Suppressor macrophage treated with lipopolysaccharide for 4 hours (primary cell): ENCODE measurements around the gene COL5A1.
"Not testable (repeated sequence)": the region's sequence is repeated elsewhere in the genome, so short reads cannot be mapped to it uniquely, and the experiment has no call there.

ENCODE experiments used
- DNase-seq: peaks from one replicate; pipeline ENCODE4 v3.0.0-alpha.2; 2020

Gene COL5A1

GRCh38 chr9:134641990-134642384, 384 bp downstream of the COL5A1 start:
- no peak for DNase-seq

- DNase-seq = no peak
These were observed 980 bp downstream of the COL5A1 start for GRCh38 chr9:134642385-134643181.

GRCh38 chr9:134643222-134643671, 1.6 kb downstream of the COL5A1 start:
- no peak for DNase-seq

GRCh38 chr9:134644401-134644724, 2.8 kb downstream of the COL5A1 start:
- not testable (repeated sequence) for DNase-seq

GRCh38 chr9:134644725-134645606, 3.4 kb downstream of the COL5A1 start:
- DNase-seq = no peak

- DNase-seq = no peak
These were observed 4.2 kb downstream of the COL5A1 start for GRCh38 chr9:134645607-134646365.

- no peak for DNase-seq
These were observed 5.9 kb downstream of the COL5A1 start for GRCh38 chr9:134647359-134648080.

- no peak for DNase-seq
These were observed 7.3 kb downstream of the COL5A1 start for GRCh38 chr9:134648701-134649530.

GRCh38 chr9:134650431-134651190, 9.0 kb downstream of the COL5A1 start:
- no peak for DNase-seq

GRCh38 chr9:134651226-134651905, 9.8 kb downstream of the COL5A1 start:
- no peak for DNase-seq

- DNase-seq = no peak
These were observed 11.0 kb downstream of the COL5A1 start for GRCh38 chr9:134652291-134653225.

- DNase-seq = no peak
These were observed 11.8 kb downstream of the COL5A1 start for GRCh38 chr9:134653259-134654009.

GRCh38 chr9:134655101-134655500, 13.5 kb downstream of the COL5A1 start:
- no peak for DNase-seq

- DNase-seq = no peak
These were observed 14.2 kb downstream of the COL5A1 start for GRCh38 chr9:134655586-134656333.

GRCh38 chr9:134656334-134657006, 14.9 kb downstream of the COL5A1 start:
- DNase-seq = no peak

- no peak for DNase-seq
These were observed 16.2 kb downstream of the COL5A1 start for GRCh38 chr9:134657666-134658377.
